HepG2 (cell line): ENCODE results near the gene IMMT. TPM values are rescaled to one million over a fixed set of nuclear protein-coding genes. Genes with fewer than 3 reads are reported as not detected.

Experiments used
- ATAC-seq: fragments of 200-7000 bp; cut with Tn5 transposase; 3 replicates; pipeline ENCODE4 v1.9.1; 2020; ENCODE audit warnings: mild to moderate bottlenecking, moderate library complexity
- BruUV-seq: library from RNA; stranded (reverse); fragments of 400-500 nt; replicated peaks from 2 replicates; lab custom pipeline; 2021; lab: Mats Ljungman, UMichigan
- CTCF ChIA-PET: fragments of 300-600 bp; formaldehyde crosslinking; extraction: SDS; loops from one replicate; lab custom pipeline; 2021; ENCODE audit warnings: low total read pairs, inconsistent platforms, low intra/inter-chr PET ratio; lab: Yijun Ruan, JAX
- POLR2A ChIA-PET: fragments of 350-600 bp; sonication (Branson Sonifier 250); formaldehyde crosslinking; loops from one replicate; lab custom pipeline; 2020; ENCODE audit warnings: antibody characterized with exemption, inconsistent platforms; lab: Yijun Ruan, JAX
- DNase-seq: peaks from one replicate; pipeline ENCODE4 v3.0.0-alpha.2; 2015; ENCODE audit warnings: low spot score
- FAIRE-seq: peaks from 3 replicates; lab custom pipeline; 2011; peaks lifted over from hg19 to GRCh38; lab: Jason Lieb, UNC
- H2AFZ ChIP-seq: one replicate; pipeline ENCODE4 v1.6.1; 2011; ENCODE audit warnings: low read length, inconsistent platforms
- H3K27ac ChIP-seq: fragments of 300-600 bp; 3 replicates; pipeline ENCODE4 v1.8.0; 2011; ENCODE audit warnings: mixed run types, mild to moderate bottlenecking, mixed read lengths, low read length, inconsistent platforms; ENCODE audit not compliant: insufficient read depth; ENCODE audit errors: extremely low read length
- H3K27me3 ChIP-seq, 2 experiments: fragments of 200-600 bp in 1 of 2; 2 replicates in 1 of 2; 3 replicates in 1 of 2; pipeline versions ENCODE4 v1.6.0 to v1.8.0; 2011; ENCODE audit warnings: low read length in 2 of 2, mild to moderate bottlenecking in 2 of 2, moderate library complexity in 2 of 2, inconsistent platforms in 1 of 2; ENCODE audit not compliant: insufficient read depth in 2 of 2, control insufficient read depth in 1 of 2
- H3K36me3 ChIP-seq, 2 experiments: fragments of 200-600 bp in 1 of 2; replicated peaks in 1 of 2; 2 replicates in 1 of 2; 3 replicates in 1 of 2; pipeline versions ENCODE4 v1.5.1 to v1.8.0; 2011; ENCODE audit warnings: low read length in 2 of 2, inconsistent platforms in 1 of 2; ENCODE audit not compliant: insufficient read depth in 2 of 2, control insufficient read depth in 1 of 2
- H3K4me1 ChIP-seq: 2 replicates; pipeline ENCODE4 v1.5.1; 2012; ENCODE audit warnings: low read length, inconsistent platforms; ENCODE audit not compliant: insufficient read depth
- H3K4me2 ChIP-seq: 2 replicates; pipeline ENCODE4 v1.6.0; 2011; ENCODE audit warnings: low read depth, low read length, inconsistent platforms
- H3K4me3 ChIP-seq, 3 experiments: fragments of 200-600 bp in 1 of 3; sonication (generic), shearing (Covaris generic) in 1 of 3; replicated peaks in 1 of 3; 2 replicates each; pipeline ENCODE4 v1.5.1; 2011 to 2016; ENCODE audit warnings: low read length in 3 of 3, inconsistent platforms in 2 of 3, low read depth in 2 of 3, mild to moderate bottlenecking in 2 of 3, control low read depth in 1 of 3, mixed read lengths in 1 of 3; ENCODE audit not compliant: insufficient read depth in 1 of 3
- H3K79me2 ChIP-seq: one replicate; pipeline ENCODE4 v1.6.1; 2011; ENCODE audit warnings: low read length, inconsistent platforms; ENCODE audit not compliant: insufficient read depth
- H3K9ac ChIP-seq: 2 replicates; pipeline ENCODE4 v1.6.0; 2011; ENCODE audit warnings: mild to moderate bottlenecking, low read depth, low read length, inconsistent platforms; ENCODE audit not compliant: insufficient read depth
- H3K9me3 ChIP-seq: 2 replicates; pipeline ENCODE4 v1.5.1; 2012; ENCODE audit warnings: mild to moderate bottlenecking, low read length
- H4K20me1 ChIP-seq: 2 replicates; pipeline ENCODE4 v1.6.0; 2011; ENCODE audit warnings: inconsistent platforms, mild to moderate bottlenecking, low read length, moderate library complexity; ENCODE audit not compliant: insufficient read depth
- AGO2 ChIP-seq: fragments of 200-400 bp; formaldehyde crosslinking; optimal IDR thresholded peaks from 2 replicates; pipeline ENCODE3; 2017; ENCODE audit warnings: mild to moderate bottlenecking, low read depth, low read length, moderate library complexity
- MAFK ChIP-seq, 2 experiments: IDR thresholded peaks in 1 of 2; conservative IDR thresholded peaks in 1 of 2; 2 replicates each; pipeline ENCODE4 v1.6.1; 2011; ENCODE audit warnings: improper control_type of control experiment in 2 of 2, low read length in 2 of 2
- U2AF1 ChIP-seq: fragments of 200-400 bp; formaldehyde crosslinking; optimal IDR thresholded peaks from 2 replicates; pipeline ENCODE3; 2017; ENCODE audit warnings: mild to moderate bottlenecking, low read depth, low read length
- ZNF350 ChIP-seq: sonication (generic); formaldehyde crosslinking; IDR thresholded peaks from 2 replicates; pipeline ENCODE4 v1.4.0; 2020; ENCODE audit warnings: mild to moderate bottlenecking, low read depth, missing genetic modification reagents, borderline replicate concordance
- ZNF766 ChIP-seq: sonication (generic); formaldehyde crosslinking; IDR thresholded peaks from 2 replicates; pipeline ENCODE4 v1.5.0; 2020; ENCODE audit warnings: missing genetic modification reagents, borderline replicate concordance
- WGBS: methylation state at CpG from one replicate; pipeline ENCODE4 v1.1.6; 2017; ENCODE audit warnings: low lambda C conversion rate; 5-methylcytosine and 5-hydroxymethylcytosine counted together
- in situ Hi-C: cut with HindIII; loops from 2 replicates; pipeline ENCODE4 v1.10.0; 2017; ENCODE audit warnings: low pct_unique_long_range_greater_than_20kb; ENCODE audit not compliant: extremely low pct_ligation_motif_present
- intact Hi-C: fragments of 100-400 bp; cut with micrococcal nuclease; formaldehyde crosslinking; loops from one replicate; pipeline ENCODE4 v1.10.0; 2022; ENCODE audit not compliant: unreplicated experiment
- polyA plus RNA-seq, 8 experiments: library from polyadenylated mRNA; depleted of rRNA in 3 of 8; stranded (reverse) in 7 of 8; unstranded in 1 of 8; fragments of >200 nt; fragmentation: Illumina TruSeq in 4 of 8; extraction: Trizol in 4 of 8; gene quantifications; 2 replicates each; pipeline versions ENCODE4 v1.2.1 to v1.2.3, GENCODE V29; 2011 to 2016; ENCODE audit warnings: low read depth in 4 of 8, missing spikeins in 1 of 8, mixed read lengths in 1 of 8; ENCODE audit not compliant: insufficient read depth in 1 of 8
- total RNA-seq, 5 experiments: library from RNA; depleted of rRNA; stranded (reverse); fragments of >200 nt; fragmentation: Illumina TruSeq; extraction: Trizol; gene quantifications; 2 replicates each; pipeline ENCODE4 v1.2.3, GENCODE V29; 2016; ENCODE audit warnings: low read depth in 1 of 5

IMMT gene
- total and polyA plus RNA-seq, 2 of the 13 experiments (the other 11 are each of a cell fraction or from before 2014, with no cell fraction given): 63.5 to 119 TPM

DNA sequence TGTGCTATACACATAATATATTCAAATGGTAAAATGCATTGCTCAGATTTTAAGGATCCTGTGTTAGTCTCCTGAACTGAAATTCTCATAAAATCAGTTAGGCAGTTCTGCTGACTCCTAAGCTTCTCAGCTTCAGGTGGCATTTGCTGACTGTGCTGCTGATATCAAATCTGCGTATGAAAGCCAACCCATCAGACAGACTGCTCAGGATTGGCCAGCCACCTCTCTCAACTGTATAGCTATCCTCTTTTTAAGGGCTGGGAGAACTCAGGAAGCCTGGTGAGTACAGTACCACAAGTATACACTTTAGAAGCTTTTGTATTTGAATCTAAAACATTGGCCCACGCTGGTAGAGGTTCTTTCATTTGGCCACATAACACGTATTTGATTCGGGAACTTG lies 60.6 kb downstream of the IMMT start:
- CTCF ChIA-PET: no interaction called here

DNA sequence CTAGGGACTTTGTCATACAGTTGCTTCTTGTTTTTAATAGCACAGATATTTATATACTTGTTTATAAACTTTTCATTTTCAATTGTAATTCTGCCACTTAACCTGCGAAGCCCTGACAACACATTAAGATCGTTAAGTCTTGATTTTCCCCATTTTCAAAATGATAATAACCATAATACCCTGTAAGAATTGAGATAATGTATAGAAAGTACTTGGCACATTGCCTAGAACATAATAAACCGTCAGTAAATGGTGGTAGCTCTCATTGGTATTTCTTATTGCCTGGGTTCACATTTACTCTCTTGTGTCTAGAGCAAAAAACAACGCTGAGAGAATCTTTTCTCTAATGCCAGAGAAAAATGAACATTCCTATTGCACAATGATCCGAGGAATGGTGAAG lies 70.6 kb downstream of the IMMT start:
- TSS peak; percentile 4 for BruUV-seq

More for the DNA sequence above, 60.6 kb downstream of the IMMT start:
- no TSS peak for BruUV-seq
- DNase-seq (no peak), ATAC-seq (no peak), FAIRE-seq (no peak)
- 0 out of 2 replicates have a peak, but pooled peaks cover 3% of the 10 kb centered on the region for H3K4me1 ChIP-seq
- H3K27me3 ChIP-seq: no peaks in the 10 kb centered on the region
- peaks cover 53 to 97% of the 10 kb centered on the region in 2 experiments for H3K36me3 ChIP-seq
- 98% methylated on average over 4 of the region's 4 CpGs for WGBS
- in situ Hi-C loops: no loop called here
- no peaks in the 10 kb centered on the region for H4K20me1 ChIP-seq
- H3K4me2 ChIP-seq: no peak overlapping the region
- no peak overlapping the region for H3K4me3 ChIP-seq
- H2AFZ ChIP-seq: no peak overlapping the region
- no peak overlapping the region for H3K9ac ChIP-seq
- H3K9me3 ChIP-seq: no peaks in the 10 kb centered on the region
- no peak overlapping the region for H3K27ac ChIP-seq
- POLR2A ChIA-PET: interaction anchor here (0.6 kb wide), 1 partner anchor 9 kb away, joined by 4 read pairs; no protein-coding TSS in a partner anchor
- TF ChIP-seq ZNF350 (CRISPR knock-in tag): no peak
- TF ChIP-seq U2AF1: no peak
- peak in 1 of 2 experiments; percentile 32; a peak in 1 of 4 replicates for TF ChIP-seq MAFK (conservative IDR thresholded peaks at IDR 0.05 in 1 of 2, IDR thresholded peaks at IDR 0.05 in 1 of 2; ENCODE audit: low read length in 2 of 2)
- no peaks in the 10 kb centered on the region for H3K79me2 ChIP-seq
- intact Hi-C loops: no loop called here

More for the DNA sequence above, 70.6 kb downstream of the IMMT start:
- Histone ChIP-seq H3K27ac (no peak overlapping the region), H3K4me3 (no peak overlapping the region), H3K4me1 (no peaks in the 10 kb centered on the region), H3K36me3 (peaks cover 56 to 99% of the 10 kb centered on the region in 2 experiments), H3K27me3 (no peaks in the 10 kb centered on the region), H3K9me3 (no peaks in the 10 kb centered on the region), H4K20me1 (no peaks in the 10 kb centered on the region), H3K9ac (no peak overlapping the region), H3K4me2 (no peak overlapping the region), H3K79me2 (no peaks in the 10 kb centered on the region), H2AFZ (no peak overlapping the region)
- ChIA-PET POLR2A (no interaction called here), CTCF (no interaction called here)
- DNase-seq (no peak), FAIRE-seq (no peak), ATAC-seq (no peak)
- TF ChIP-seq AGO2: peak; percentile 26
- no peak for TF ChIP-seq ZNF766 (CRISPR knock-in tag)
- 95% methylated on average over 5 of the region's 5 CpGs for WGBS
- in situ Hi-C loops: no loop called here
- intact Hi-C loops: no loop called here
